Measurements from ENCODE around the gene EPHA7.

DNA sequence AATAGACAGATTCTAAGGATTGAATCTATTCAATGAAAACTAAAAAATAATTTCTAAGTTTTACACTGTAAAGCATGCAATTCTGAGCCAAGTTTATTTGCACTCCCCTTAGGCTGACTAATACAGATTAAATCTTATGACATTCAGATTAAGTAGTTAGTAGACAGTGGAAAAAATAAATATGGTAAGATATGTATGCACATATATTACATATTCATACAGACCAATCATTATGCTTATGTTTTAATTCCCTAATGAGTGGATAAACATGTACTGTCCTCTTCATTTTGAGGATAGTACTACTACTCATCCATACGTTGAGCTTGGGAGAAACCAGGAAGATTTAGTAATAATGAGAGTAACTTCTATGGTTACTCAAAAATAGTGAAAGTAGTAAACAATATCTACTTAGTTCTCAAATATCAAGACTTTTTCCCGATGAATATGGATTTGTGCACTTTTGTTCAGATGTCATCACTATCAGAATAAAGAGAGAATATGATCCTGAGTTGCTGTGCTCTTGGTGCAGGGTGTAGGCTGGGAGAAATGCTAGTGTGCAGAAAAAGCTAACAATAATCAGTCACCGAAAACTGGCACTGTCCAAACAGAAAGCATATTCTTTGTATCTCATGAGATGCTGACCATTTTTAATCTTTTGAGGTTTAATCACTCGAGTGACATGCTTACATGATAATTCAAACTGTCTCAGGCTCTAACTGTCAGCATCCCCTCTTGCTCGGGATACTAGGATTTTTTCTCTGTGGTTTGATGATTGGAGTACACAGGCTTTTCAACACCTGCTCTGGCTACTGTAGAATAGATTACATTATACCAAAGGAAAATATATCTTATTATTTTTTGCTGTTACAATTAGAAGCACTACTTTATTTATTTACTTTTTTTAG, 111.6 kb downstream of the EPHA7 start:
- TF ChIP-seq, protein P1, sequence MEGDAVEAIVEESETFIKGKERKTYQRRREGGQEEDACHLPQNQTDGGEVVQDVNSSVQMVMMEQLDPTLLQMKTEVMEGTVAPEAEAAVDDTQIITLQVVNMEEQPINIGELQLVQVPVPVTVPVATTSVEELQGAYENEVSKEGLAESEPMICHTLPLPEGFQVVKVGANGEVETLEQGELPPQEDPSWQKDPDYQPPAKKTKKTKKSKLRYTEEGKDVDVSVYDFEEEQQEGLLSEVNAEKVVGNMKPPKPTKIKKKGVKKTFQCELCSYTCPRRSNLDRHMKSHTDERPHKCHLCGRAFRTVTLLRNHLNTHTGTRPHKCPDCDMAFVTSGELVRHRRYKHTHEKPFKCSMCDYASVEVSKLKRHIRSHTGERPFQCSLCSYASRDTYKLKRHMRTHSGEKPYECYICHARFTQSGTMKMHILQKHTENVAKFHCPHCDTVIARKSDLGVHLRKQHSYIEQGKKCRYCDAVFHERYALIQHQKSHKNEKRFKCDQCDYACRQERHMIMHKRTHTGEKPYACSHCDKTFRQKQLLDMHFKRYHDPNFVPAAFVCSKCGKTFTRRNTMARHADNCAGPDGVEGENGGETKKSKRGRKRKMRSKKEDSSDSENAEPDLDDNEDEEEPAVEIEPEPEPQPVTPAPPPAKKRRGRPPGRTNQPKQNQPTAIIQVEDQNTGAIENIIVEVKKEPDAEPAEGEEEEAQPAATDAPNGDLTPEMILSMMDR (IDR thresholded peaks at IDR 0.05; ENCODE audit: low read depth, low read length): no peak
- TF ChIP-seq EZH2phosphoT487 (IDR thresholded peaks at IDR 0.05; ENCODE audit: low read depth): no peak

Data from OCI-LY3 (cell line).